ENCODE measurements around the gene SPATA31D1.

Gene SPATA31D1

GRCh38 chr9:81986051-81986450 is 2.5 kb upstream of the SPATA31D1 start:
- Mint-ChIP-seq H3K4me1 (no peaks in the 10 kb centered on the region), H3K36me3 (ENCODE audit: low read depth) (no peaks in the 10 kb centered on the region), H3K9me3 (peaks cover 2% of the 10 kb centered on the region), H3K27ac (no peak overlapping the region), H3K27me3 (no peaks in the 10 kb centered on the region), H3K4me3 (no peak overlapping the region)
- DNase-seq (no peak), ATAC-seq (no peak)

- H3K4me3 Mint-ChIP-seq, result no peak overlapping the region
- H3K27me3 Mint-ChIP-seq, result no peaks in the 10 kb centered on the region
- DNase-seq, result no peak
Observed at GRCh38 chr9:81989700-81990099, 1.1 kb downstream of the SPATA31D1 start.

GRCh38 chr9:81993656-81994055 is 5.1 kb downstream of the SPATA31D1 start:
- ATAC-seq, result no peak
- H3K4me1 Mint-ChIP-seq, result no peaks in the 10 kb centered on the region
- no peaks in the 10 kb centered on the region for H3K36me3 Mint-ChIP-seq (ENCODE audit: low read depth)
- no peak for DNase-seq
- no peak overlapping the region for H3K4me3 Mint-ChIP-seq
- H3K27ac Mint-ChIP-seq, result no peak overlapping the region
- peaks cover 12% of the 10 kb centered on the region for H3K9me3 Mint-ChIP-seq
- no peaks in the 10 kb centered on the region for H3K27me3 Mint-ChIP-seq

More at GRCh38 chr9:81989700-81990099, 1.1 kb downstream of the SPATA31D1 start:
- no peak for ATAC-seq
- no peaks in the 10 kb centered on the region for H3K4me1 Mint-ChIP-seq
- H3K9me3 Mint-ChIP-seq, result peaks cover 7% of the 10 kb centered on the region
- no peaks in the 10 kb centered on the region for H3K36me3 Mint-ChIP-seq (ENCODE audit: low read depth)
- no peak overlapping the region for H3K27ac Mint-ChIP-seq

DNA sequence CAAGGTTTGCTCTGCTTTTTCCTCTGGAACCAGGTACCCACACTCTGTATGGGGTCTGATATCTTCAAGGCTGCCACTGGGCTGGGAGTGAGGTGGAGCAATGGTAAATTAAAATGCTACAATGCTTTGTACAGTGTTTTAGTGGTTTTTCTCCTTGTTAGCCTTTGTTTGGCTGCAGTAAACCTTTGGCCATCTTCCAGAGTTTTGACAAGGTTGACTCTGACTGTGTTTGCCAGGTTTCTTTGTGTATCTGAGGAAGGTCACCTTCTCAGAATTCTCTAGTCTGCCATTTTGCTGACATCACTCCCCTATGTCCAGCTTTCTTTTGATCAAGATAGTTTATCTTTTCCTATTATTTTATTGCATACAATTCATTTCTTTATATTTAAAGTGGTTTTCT is 11.2 kb downstream of the SPATA31D1 start:
- DNase-seq, result no peak
- no peak overlapping the region for H3K4me3 Mint-ChIP-seq
- ATAC-seq, result no peak
- H3K27ac Mint-ChIP-seq, result no peak overlapping the region
- H3K4me1 Mint-ChIP-seq, result no peaks in the 10 kb centered on the region
- H3K36me3 Mint-ChIP-seq (ENCODE audit: low read depth), result no peaks in the 10 kb centered on the region
- peaks cover 5% of the 10 kb centered on the region for H3K9me3 Mint-ChIP-seq
- H3K27me3 Mint-ChIP-seq, result no peaks in the 10 kb centered on the region

DNA sequence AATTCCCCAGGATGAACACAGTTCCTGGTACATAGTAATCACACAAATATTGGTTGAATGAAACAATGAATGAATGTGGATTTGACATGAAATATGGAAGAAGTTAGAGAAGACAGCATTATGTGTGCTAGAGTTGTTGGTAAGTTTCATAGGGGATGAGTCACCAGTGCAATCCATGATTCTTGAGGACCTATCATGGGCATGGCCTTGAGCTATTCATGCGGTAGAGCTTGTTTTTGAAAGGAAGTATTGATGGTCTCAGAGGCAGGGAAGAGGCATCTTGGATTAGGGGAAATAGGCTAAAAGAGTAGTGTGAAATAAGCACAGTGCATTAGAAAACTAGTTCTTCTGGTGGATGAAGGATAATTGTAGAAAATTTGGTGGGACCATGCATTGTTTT is 22.1 kb downstream of the SPATA31D1 start:
- no peak overlapping the region for H3K4me3 Mint-ChIP-seq
- no peak for DNase-seq
- ATAC-seq, result no peak
- H3K27ac Mint-ChIP-seq, result no peak overlapping the region
- no peaks in the 10 kb centered on the region for H3K27me3 Mint-ChIP-seq
- no peaks in the 10 kb centered on the region for H3K9me3 Mint-ChIP-seq
- no peaks in the 10 kb centered on the region for H3K4me1 Mint-ChIP-seq
- H3K36me3 Mint-ChIP-seq (ENCODE audit: low read depth), result no peaks in the 10 kb centered on the region

- H3K9me3 Mint-ChIP-seq, result no peaks in the 10 kb centered on the region
- DNase-seq, result no peak
- H3K4me3 Mint-ChIP-seq, result no peak overlapping the region
- no peak for ATAC-seq
- H3K4me1 Mint-ChIP-seq, result no peaks in the 10 kb centered on the region
- H3K27ac Mint-ChIP-seq, result no peak overlapping the region
- H3K27me3 Mint-ChIP-seq, result no peaks in the 10 kb centered on the region
- no peaks in the 10 kb centered on the region for H3K36me3 Mint-ChIP-seq (ENCODE audit: low read depth)
Observed at GRCh38 chr9:82011133-82011532, 22.6 kb downstream of the SPATA31D1 start.

GRCh38 chr9:82012276-82012675 is 23.7 kb downstream of the SPATA31D1 start:
- Mint-ChIP-seq H3K4me3 (no peak overlapping the region), H3K27me3 (no peaks in the 10 kb centered on the region), H3K9me3 (peaks cover 6% of the 10 kb centered on the region), H3K4me1 (no peaks in the 10 kb centered on the region), H3K27ac (no peak overlapping the region), H3K36me3 (ENCODE audit: low read depth) (no peaks in the 10 kb centered on the region)
- ATAC-seq (no peak), DNase-seq (no peak)

GRCh38 chr9:82020331-82020730 is 31.8 kb downstream of the SPATA31D1 start:
- no peaks in the 10 kb centered on the region for H3K27me3 Mint-ChIP-seq
- H3K9me3 Mint-ChIP-seq, result peaks cover 16% of the 10 kb centered on the region
- H3K4me3 Mint-ChIP-seq, result no peak overlapping the region
- H3K27ac Mint-ChIP-seq, result no peak overlapping the region
- H3K4me1 Mint-ChIP-seq, result no peaks in the 10 kb centered on the region
- H3K36me3 Mint-ChIP-seq (ENCODE audit: low read depth), result peaks cover 3% of the 10 kb centered on the region
- no peak for ATAC-seq
- DNase-seq, result no peak

DNA sequence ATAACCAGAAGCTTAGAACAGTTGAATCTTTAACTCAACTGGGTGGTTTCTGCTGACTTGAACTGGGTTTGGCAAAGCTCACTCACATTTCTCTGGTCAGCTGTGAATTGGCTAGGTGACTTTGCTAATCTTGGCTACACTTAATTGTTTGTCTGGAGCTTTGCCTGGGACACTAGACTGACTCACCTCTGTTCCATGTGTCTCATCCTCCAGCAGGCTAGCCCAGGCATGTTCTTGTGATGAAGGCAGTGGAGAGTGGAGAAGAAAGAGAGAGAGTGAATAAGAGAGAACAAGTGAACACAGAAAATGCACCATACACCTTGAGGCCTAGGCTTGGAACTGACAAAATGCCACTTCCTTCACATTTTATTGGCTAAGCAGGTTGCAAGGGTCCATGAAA is 32.6 kb downstream of the SPATA31D1 start:
- Mint-ChIP-seq H3K36me3 (ENCODE audit: low read depth) (peaks cover 3% of the 10 kb centered on the region), H3K27ac (no peak overlapping the region), H3K4me1 (no peaks in the 10 kb centered on the region), H3K27me3 (no peaks in the 10 kb centered on the region), H3K9me3 (peaks cover 16% of the 10 kb centered on the region), H3K4me3 (no peak overlapping the region)
- DNase-seq (no peak), ATAC-seq (no peak)

DNA sequence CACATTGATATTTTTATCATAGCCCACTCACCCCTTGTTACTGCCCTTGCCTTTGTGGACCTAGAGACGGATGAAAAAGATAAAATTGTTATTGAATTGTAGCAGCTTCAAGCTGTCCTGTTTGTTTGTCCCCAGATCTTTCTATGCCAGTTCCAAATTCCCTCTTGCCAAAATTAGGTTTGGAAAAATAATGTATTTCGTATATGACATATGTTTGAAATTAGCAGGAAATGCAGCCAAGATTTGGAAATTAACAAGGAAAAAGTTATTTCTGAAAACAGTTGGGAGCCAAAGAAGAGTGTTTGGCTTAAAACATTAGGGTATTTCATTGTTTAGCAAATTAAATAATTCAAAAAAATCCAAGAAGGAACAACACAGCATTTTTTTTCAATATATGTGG is 33.5 kb downstream of the SPATA31D1 start:
- Mint-ChIP-seq H3K27ac (no peak overlapping the region), H3K4me3 (no peak overlapping the region), H3K27me3 (no peaks in the 10 kb centered on the region), H3K4me1 (no peaks in the 10 kb centered on the region), H3K36me3 (ENCODE audit: low read depth) (peaks cover 3% of the 10 kb centered on the region), H3K9me3 (peaks cover 10% of the 10 kb centered on the region)
- ATAC-seq (no peak), DNase-seq (no peak)

DNA sequence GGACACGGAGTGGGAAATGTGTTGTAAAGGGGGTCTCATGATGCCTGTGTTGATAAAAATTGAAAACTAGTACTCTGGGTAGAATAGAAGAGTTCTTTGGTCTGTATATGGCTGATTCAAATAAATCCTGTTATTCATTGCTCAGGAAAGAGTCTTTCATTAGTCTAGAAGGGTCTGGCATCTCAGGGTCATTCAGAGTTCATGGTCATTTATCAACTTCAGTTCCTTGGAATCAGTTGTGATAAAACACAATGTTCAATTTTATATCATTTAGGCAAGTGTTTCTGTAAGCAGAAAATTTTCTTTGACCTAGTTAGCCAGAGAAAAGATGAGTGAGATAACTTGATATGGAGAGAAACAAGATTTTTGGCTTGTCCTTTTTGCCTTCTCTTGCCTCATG is 36.3 kb downstream of the SPATA31D1 start:
- H3K36me3 Mint-ChIP-seq (ENCODE audit: low read depth), result no peaks in the 10 kb centered on the region
- no peaks in the 10 kb centered on the region for H3K9me3 Mint-ChIP-seq
- no peak for ATAC-seq
- no peak overlapping the region for H3K4me3 Mint-ChIP-seq
- no peak for DNase-seq
- no peaks in the 10 kb centered on the region for H3K27me3 Mint-ChIP-seq
- no peaks in the 10 kb centered on the region for H3K4me1 Mint-ChIP-seq
- no peak overlapping the region for H3K27ac Mint-ChIP-seq

DNA sequence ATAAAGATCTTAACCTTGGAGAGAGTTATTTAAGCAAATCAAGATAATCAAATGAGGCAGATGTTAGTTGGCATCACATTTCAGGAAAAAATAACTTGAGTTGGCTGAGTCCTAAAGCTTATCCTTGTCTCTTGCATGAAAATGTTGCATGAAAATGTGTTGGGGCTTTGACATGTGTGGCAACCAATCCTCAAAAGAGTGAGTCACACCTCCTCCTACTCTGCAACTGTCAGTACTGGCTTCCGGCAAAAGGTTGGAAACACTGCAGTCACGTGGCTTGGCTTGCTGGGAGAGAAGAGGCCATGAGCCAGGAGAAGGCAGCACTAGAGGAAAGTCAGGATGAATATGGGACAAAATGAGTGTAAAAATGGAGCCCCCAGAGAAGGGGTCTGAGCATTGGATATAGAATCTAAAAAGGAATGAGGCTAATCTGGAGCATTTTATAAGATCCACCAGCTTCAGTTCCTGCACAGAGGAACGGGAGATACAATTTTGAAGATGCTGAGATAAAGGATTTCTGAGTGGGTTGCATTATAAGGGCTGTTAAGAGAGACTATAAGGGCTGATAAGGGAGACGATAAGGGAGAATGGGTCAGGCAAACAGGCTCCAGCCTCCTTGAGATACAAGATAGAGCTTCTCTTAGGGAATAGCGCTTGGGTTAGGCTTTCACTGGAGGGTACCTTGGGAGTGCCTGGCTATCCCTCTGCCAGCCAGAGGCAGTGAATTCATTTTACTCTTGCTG is 43.1 kb downstream of the SPATA31D1 start:
- no peaks in the 10 kb centered on the region for H3K4me1 Mint-ChIP-seq
- no peak overlapping the region for H3K27ac Mint-ChIP-seq
- H3K9me3 Mint-ChIP-seq, result no peaks in the 10 kb centered on the region
- no peaks in the 10 kb centered on the region for H3K36me3 Mint-ChIP-seq (ENCODE audit: low read depth)
- no peaks in the 10 kb centered on the region for H3K27me3 Mint-ChIP-seq
- ATAC-seq (no peak), DNase-seq (no peak)
- no peak overlapping the region for H3K4me3 Mint-ChIP-seq

DNA sequence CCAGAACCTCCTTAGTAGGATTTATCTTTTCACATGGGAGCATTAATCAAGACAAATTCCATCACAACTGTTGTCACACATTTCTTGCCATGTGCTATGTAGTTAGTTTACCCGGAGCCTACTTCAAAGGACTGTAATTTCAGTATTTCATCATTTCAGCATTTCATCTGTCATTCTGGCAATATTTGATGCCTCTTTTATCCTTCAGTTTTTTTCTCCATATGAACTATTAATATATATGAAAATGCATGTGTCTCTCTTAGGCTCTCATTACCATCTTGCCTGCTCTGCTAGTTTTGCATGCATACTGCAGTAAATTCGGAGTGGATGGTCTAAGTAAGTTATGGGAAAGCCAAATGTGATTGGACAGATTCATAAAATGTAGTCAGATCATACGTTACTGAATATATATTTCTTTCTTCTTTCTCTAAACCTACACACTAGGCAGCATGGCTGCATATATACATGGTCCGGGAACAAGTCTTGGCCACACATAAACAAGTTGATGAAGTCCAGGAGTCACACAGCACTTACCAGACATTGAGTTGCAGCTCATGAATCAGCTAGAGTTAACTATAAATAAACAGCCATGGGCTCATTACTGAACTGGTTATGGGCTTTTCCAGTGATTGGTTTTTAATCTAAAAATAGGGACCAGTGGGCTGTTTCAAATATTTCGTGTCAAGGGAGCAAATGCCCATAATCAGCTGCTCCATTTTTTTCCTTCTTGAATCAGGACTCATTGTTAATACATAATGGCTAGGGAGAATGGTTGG is 46.6 kb downstream of the SPATA31D1 start:
- Mint-ChIP-seq H3K9me3 (no peaks in the 10 kb centered on the region), H3K27ac (no peak overlapping the region), H3K27me3 (no peaks in the 10 kb centered on the region), H3K4me1 (no peaks in the 10 kb centered on the region), H3K4me3 (no peak overlapping the region), H3K36me3 (ENCODE audit: low read depth) (no peaks in the 10 kb centered on the region)
- DNase-seq (no peak), ATAC-seq (no peak)

- no peaks in the 10 kb centered on the region for H3K27me3 Mint-ChIP-seq
- no peaks in the 10 kb centered on the region for H3K4me1 Mint-ChIP-seq
- H3K4me3 Mint-ChIP-seq, result no peak overlapping the region
- H3K9me3 Mint-ChIP-seq, result no peaks in the 10 kb centered on the region
- no peak for DNase-seq
- no peaks in the 10 kb centered on the region for H3K36me3 Mint-ChIP-seq (ENCODE audit: low read depth)
- no peak for ATAC-seq
- H3K27ac Mint-ChIP-seq, result no peak overlapping the region
Observed at GRCh38 chr9:82036086-82036485, 47.5 kb downstream of the SPATA31D1 start.

DNA sequence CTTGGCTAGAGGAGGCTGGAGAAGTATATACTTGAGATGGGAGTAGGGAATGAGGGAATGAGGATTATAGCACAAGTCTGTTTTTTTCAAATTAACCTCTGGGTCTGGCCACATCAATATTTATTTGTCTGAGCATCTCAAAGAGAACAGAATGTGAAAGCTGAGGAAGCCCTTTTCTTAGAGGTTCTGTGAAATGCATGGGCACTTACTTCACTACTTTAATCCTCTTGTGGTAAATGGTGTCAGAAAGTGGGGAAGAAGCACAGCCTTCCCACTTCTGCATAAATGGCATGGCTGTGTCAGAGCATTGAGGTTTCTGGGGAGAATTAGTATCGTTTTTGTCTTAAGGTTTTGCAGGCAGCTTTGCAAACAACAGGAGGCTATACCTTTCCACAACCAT is 48.6 kb downstream of the SPATA31D1 start:
- no peak for ATAC-seq
- Mint-ChIP-seq H3K4me3 (no peak overlapping the region), H3K27ac (no peak overlapping the region), H3K36me3 (ENCODE audit: low read depth) (no peaks in the 10 kb centered on the region), H3K27me3 (no peaks in the 10 kb centered on the region), H3K4me1 (no peaks in the 10 kb centered on the region), H3K9me3 (no peaks in the 10 kb centered on the region)
- DNase-seq, result no peak
